Prostate gland (tissue), 2 donors: Measurements from ENCODE around the gene PRICKLE2. TPM values are rescaled to one million over a fixed set of nuclear protein-coding genes. Genes with fewer than 3 reads are reported as not detected.

ENCODE experiments used
- DNase-seq: peaks from one replicate; pipeline ENCODE4 v3.0.0-alpha.2; 2019; ENCODE audit warnings: low spot score
- H3K27ac ChIP-seq, 2 donors: fragments of 200-600 bp; sonication (generic); 2 replicates each; pipeline ENCODE4 v1.5.1; 2017 to 2019
- H3K27me3 ChIP-seq: fragments of 200-600 bp; sonication (generic); replicated peaks from 2 replicates; pipeline ENCODE4 v1.5.1; 2019; ENCODE audit not compliant: insufficient read depth
- H3K36me3 ChIP-seq, 2 donors: fragments of 200-600 bp; sonication (generic); 1 replicate in 1 of 2; 2 replicates in 1 of 2; pipeline versions ENCODE4 v1.5.1 to v1.8.1; 2017 to 2019
- H3K4me1 ChIP-seq: fragments of 200-600 bp; sonication (generic); replicated peaks from 2 replicates; pipeline ENCODE4 v1.5.1; 2019
- H3K4me3 ChIP-seq, 2 donors: fragments of 200-600 bp; sonication (generic); 2 replicates each; pipeline ENCODE4 v1.5.1; 2017 to 2019
- H3K9me3 ChIP-seq: fragments of 200-600 bp; sonication (generic); 2 replicates; pipeline ENCODE4 v1.5.1; 2017
- POLR2A ChIP-seq: fragments of 450-650 bp; IDR thresholded peaks from one replicate; pipeline ENCODE4 v1.6.1; 2016; ENCODE audit warnings: antibody characterized with exemption, mild to moderate bottlenecking
- POLR2AphosphoS5 ChIP-seq: sonication (generic); formaldehyde crosslinking; IDR thresholded peaks from one replicate; pipeline ENCODE4 v1.6.1; 2017; ENCODE audit warnings: antibody characterized with exemption
- WGBS: methylation state at CpG from one replicate; pipeline ENCODE4 v1.1.5; 2018; 5-methylcytosine and 5-hydroxymethylcytosine counted together
- intact Hi-C: fragments of 100-400 bp; cut with DNase I; formaldehyde crosslinking; loops from one replicate; pipeline ENCODE4 v1.14.2; 2022
- total RNA-seq, 2 donors: library from RNA; depleted of rRNA; stranded (reverse); fragments of >200 nt; gene quantifications; one replicate each; pipeline ENCODE4 v1.1.0, GENCODE V29; 2016
- TF ChIP-seq, protein P1 (sequence below), 4 experiments: fragments of 200-600 bp in 2 of 4; fragments of 450-650 bp in 2 of 4; sonication (generic) in 2 of 4; IDR thresholded peaks; 1 replicate in 3 of 4; 2 replicates in 1 of 4; pipeline ENCODE4 v1.5.1; 2016 to 2019; ENCODE audit warnings: antibody characterized with exemption in 4 of 4, mild to moderate bottlenecking in 2 of 4, moderate library complexity in 2 of 4

The PRICKLE2 gene
- total RNA-seq, 2 donors from 2014 or later = 11.9 to 21.0 TPM

- TF ChIP-seq POLR2AphosphoS5 = no peak
- TF ChIP-seq, protein P1, sequence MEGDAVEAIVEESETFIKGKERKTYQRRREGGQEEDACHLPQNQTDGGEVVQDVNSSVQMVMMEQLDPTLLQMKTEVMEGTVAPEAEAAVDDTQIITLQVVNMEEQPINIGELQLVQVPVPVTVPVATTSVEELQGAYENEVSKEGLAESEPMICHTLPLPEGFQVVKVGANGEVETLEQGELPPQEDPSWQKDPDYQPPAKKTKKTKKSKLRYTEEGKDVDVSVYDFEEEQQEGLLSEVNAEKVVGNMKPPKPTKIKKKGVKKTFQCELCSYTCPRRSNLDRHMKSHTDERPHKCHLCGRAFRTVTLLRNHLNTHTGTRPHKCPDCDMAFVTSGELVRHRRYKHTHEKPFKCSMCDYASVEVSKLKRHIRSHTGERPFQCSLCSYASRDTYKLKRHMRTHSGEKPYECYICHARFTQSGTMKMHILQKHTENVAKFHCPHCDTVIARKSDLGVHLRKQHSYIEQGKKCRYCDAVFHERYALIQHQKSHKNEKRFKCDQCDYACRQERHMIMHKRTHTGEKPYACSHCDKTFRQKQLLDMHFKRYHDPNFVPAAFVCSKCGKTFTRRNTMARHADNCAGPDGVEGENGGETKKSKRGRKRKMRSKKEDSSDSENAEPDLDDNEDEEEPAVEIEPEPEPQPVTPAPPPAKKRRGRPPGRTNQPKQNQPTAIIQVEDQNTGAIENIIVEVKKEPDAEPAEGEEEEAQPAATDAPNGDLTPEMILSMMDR (IDR thresholded peaks at IDR 0.05) = no peak
- TF ChIP-seq POLR2A = no peak
- Histone ChIP-seq H3K36me3 (no peaks in the 10 kb centered on the region), H3K4me1 (peaks cover 16% of the 10 kb centered on the region), H3K27ac (peak overlapping the region; percentile 72 to 79), H3K4me3 (no peak overlapping the region), H3K9me3 (no peaks in the 10 kb centered on the region), H3K27me3 (no peaks in the 10 kb centered on the region)
- DNase-seq = no peak
- intact Hi-C loops = no loop called here
- 82% methylated on average over 6 of the region's 6 CpGs for WGBS
Observed at GRCh38 chr3:64149886-64150285, 75.4 kb downstream of the PRICKLE2 start.

DNA sequence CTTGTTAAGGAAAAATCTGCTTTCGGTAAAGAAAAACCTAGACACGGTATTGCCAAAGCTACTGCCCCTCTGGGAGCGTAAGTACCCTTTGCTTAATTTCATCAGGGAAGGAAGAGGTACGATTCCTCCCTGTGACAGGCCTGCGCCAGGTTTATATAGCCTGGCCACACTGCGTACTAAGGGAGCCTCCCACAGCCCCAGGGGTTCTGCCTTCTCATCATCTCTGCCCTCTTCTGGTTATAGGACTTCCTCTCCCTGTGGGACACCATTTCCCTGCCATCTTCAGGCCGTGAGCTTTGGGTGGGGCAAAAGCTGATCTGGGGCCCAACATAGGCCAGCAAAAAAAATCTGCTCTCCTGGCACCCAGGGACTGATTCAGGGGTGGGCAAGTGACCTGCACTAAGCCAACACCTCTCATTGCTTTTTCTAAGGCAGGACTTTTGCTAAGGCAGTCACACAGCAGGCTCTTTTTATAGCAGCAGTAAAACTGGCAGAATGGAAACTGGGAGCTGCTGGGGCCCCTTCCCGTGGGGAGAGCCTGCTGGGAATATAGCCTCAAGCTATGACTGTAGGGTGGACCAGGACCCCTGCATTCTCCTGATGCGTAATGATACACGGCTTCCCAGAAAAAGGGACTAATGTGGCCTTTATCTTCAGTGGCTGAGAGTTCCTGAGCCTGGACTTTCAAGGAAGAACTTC lies 76.2 kb downstream of the PRICKLE2 start:
- Histone ChIP-seq H3K4me3 (no peak overlapping the region), H3K27ac (peak overlapping the region in 1 of 2 donors; percentile 79), H3K9me3 (no peaks in the 10 kb centered on the region), H3K36me3 (no peaks in the 10 kb centered on the region), H3K27me3 (no peaks in the 10 kb centered on the region), H3K4me1 (peaks cover 16% of the 10 kb centered on the region)
- 80% methylated on average over 10 of the region's 10 CpGs for WGBS
- intact Hi-C loops = no loop called here
- DNase-seq = no peak
- TF ChIP-seq POLR2AphosphoS5 (no peak), POLR2A (no peak)
- TF ChIP-seq, protein P1 (IDR thresholded peaks at IDR 0.05) = no peak

DNA sequence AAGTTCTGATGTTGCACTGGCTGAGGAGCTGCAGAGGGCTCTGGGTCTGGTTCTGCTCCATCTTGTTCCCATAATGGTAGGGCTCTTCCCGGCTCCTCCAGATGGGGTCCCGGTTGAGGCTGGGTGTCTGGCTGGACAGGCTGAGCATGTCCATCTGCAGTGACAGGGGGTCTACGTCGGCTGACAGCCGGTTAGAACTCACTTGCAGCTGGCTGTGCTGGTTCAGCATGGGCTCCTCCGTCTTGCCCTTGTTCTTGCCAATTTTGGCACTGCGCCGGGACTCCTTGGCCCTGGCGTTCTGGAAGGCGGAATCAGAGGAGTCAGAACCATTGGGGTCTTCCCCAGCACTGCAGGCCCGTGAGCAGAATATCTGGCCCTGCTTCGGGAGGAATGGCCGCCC lies 78.1 kb downstream of the PRICKLE2 start:
- H3K9me3 ChIP-seq = no peaks in the 10 kb centered on the region
- no peaks in the 10 kb centered on the region for H3K27me3 ChIP-seq
- no peak for DNase-seq
- TF ChIP-seq, protein P1 (IDR thresholded peaks at IDR 0.05) = no peak
- TF ChIP-seq POLR2A (no peak), POLR2AphosphoS5 (no peak)
- 93% methylated on average over 13 of the region's 13 CpGs for WGBS
- no peak overlapping the region for H3K4me3 ChIP-seq
- intact Hi-C loops = no loop called here
- H3K36me3 ChIP-seq = no peaks in the 10 kb centered on the region
- H3K27ac ChIP-seq = no peak overlapping the region
- peaks cover 16% of the 10 kb centered on the region for H3K4me1 ChIP-seq

DNA sequence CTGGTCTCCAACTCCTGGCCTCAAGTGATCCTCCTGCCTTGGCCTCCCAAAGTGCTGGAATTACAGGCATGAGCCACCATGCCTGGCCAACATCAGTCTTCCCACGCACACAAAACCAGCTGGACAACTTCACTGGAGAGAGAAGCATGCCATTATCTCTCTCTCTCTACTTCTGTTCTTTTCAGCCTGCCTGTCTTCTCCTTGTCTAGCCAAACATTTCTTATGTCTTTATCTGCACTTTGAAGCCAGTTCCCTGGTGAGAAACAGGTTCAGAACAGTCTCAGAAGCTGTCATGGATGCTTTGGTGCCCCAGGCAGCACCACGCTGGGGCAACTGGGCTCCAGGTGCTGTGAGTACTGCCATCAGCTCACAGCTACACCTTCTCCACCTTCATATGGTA lies 79.8 kb downstream of the PRICKLE2 start:
- WGBS = 78% methylated on average over 2 of the region's 2 CpGs
- no peak for DNase-seq
- Histone ChIP-seq H3K36me3 (no peaks in the 10 kb centered on the region), H3K4me1 (peaks cover 5% of the 10 kb centered on the region), H3K27ac (no peak overlapping the region), H3K4me3 (no peak overlapping the region), H3K27me3 (no peaks in the 10 kb centered on the region), H3K9me3 (no peaks in the 10 kb centered on the region)
- TF ChIP-seq, protein P1 (IDR thresholded peaks at IDR 0.05) = no peak
- TF ChIP-seq POLR2A (no peak), POLR2AphosphoS5 (no peak)
- intact Hi-C loops = no loop called here

DNA sequence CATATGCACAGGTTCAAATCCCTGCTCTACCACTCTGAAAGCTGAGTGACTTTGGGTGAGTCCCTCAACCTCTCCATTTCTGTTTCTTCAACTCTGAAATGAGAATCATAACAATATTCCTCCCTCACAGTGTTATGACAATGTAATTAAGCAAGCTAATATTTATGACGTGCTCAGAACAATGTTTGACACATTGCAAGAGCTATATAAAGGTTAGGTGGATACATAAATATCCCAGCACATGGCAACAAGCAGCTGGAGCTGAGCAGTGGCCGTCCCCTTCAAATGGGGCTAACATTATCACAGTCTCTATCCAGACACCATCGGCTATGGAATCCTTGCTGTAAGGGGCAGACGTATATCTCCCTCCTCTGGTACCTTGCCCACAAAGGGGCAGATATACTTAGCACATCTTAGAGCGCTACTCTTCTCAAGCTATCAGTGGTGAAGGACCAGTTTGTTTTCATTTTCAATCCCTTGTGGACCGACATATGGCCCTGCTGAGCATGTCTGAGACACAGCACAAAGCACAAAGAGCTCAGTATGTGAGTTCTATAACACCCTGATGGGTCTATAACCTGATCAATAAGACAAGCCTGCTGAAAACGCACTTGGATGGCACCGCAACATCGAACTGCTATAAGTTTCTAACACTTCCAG lies 80.9 kb downstream of the PRICKLE2 start:
- no peak for DNase-seq
- intact Hi-C loops = no loop called here
- Histone ChIP-seq H3K4me1 (no peaks in the 10 kb centered on the region), H3K27me3 (no peaks in the 10 kb centered on the region), H3K4me3 (no peak overlapping the region), H3K27ac (no peak overlapping the region), H3K36me3 (no peaks in the 10 kb centered on the region), H3K9me3 (no peaks in the 10 kb centered on the region)
- 81% methylated on average over 9 of the region's 9 CpGs for WGBS
- no peak for TF ChIP-seq POLR2AphosphoS5
- no peak for TF ChIP-seq POLR2A
- TF ChIP-seq, protein P1 (IDR thresholded peaks at IDR 0.05) = no peak
